HEK293 (cell line): ENCODE measurements around the gene ZNF692.

Experiments
- CTCF ChIA-PET: fragments of 350-600 bp; formaldehyde crosslinking; extraction: SDS; loops from one replicate; lab custom pipeline; 2021; ENCODE audit warnings: antibody characterized with exemption; lab: Yijun Ruan, JAX
- POLR2A ChIA-PET: fragments of 300-600 bp; formaldehyde crosslinking; extraction: SDS; loops from one replicate; lab custom pipeline; 2020; ENCODE audit warnings: antibody characterized with exemption, inconsistent platforms; lab: Yijun Ruan, JAX
- H3K27ac ChIP-seq: fragments of 200-500 bp; sonication (Bioruptor generic); 2 replicates; pipeline ENCODE4 v1.5.1; 2014; ENCODE audit warnings: low read depth, low read length, control low read depth, inconsistent platforms; ENCODE audit errors: extremely low read depth
- H3K36me3 ChIP-seq, 2 experiments: fragments of 200-500 bp in 1 of 2; sonication (Bioruptor generic) in 1 of 2; 1 replicate in 1 of 2; 2 replicates in 1 of 2; pipeline ENCODE4 v1.5.1; 2014 to 2017; ENCODE audit warnings: inconsistent platforms in 2 of 2, low read length in 2 of 2; ENCODE audit not compliant: control insufficient read depth in 2 of 2, insufficient read depth in 1 of 2
- H3K4me1 ChIP-seq: fragments of 200-500 bp; sonication (Bioruptor generic); 2 replicates; pipeline ENCODE4 v1.5.1; 2014; ENCODE audit warnings: mild to moderate bottlenecking, low read length, inconsistent platforms; ENCODE audit not compliant: control insufficient read depth, insufficient read depth
- H3K4me3 ChIP-seq: 2 replicates; pipeline ENCODE4 v1.5.1; 2011; ENCODE audit warnings: low read depth, mild to moderate bottlenecking, control low read depth, low read length, moderate library complexity
- H3K9me3 ChIP-seq: fragments of 200-500 bp; sonication (Bioruptor generic); 2 replicates; pipeline ENCODE4 v1.5.1; 2014; ENCODE audit warnings: low read depth, low read length, inconsistent platforms; ENCODE audit not compliant: control insufficient read depth, insufficient read depth
- BCL11B ChIP-seq: fragments of 450-650 bp; formaldehyde crosslinking; IDR thresholded peaks from 2 replicates; pipeline ENCODE4 v1.5.1; 2016; ENCODE audit warnings: low read depth, missing biosample characterization, missing genetic modification characterization
- GFI1B ChIP-seq: fragments of 450-650 bp; formaldehyde crosslinking; IDR thresholded peaks from 2 replicates; pipeline ENCODE4 v1.5.1; 2016; ENCODE audit warnings: missing biosample characterization, missing genetic modification characterization
- HOXA7 ChIP-seq: sonication (generic); formaldehyde crosslinking; IDR thresholded peaks from 2 replicates; pipeline ENCODE4 v1.8.1; 2022; ENCODE audit warnings: missing genetic modification reagents, borderline replicate concordance
- HOXC10 ChIP-seq: sonication (generic); formaldehyde crosslinking; IDR thresholded peaks from 2 replicates; pipeline ENCODE4 v1.8.1; 2023; ENCODE audit warnings: mild to moderate bottlenecking, missing genetic modification reagents
- HOXD13 ChIP-seq: sonication (generic); formaldehyde crosslinking; IDR thresholded peaks from 2 replicates; pipeline ENCODE4 v1.8.0; 2022; ENCODE audit warnings: missing genetic modification reagents, borderline replicate concordance
- KLF1 ChIP-seq: fragments of 450-650 bp; formaldehyde crosslinking; IDR thresholded peaks from 2 replicates; pipeline ENCODE4 v1.5.1; 2016; ENCODE audit warnings: missing biosample characterization, missing genetic modification characterization
- MYNN ChIP-seq: fragments of 450-650 bp; formaldehyde crosslinking; IDR thresholded peaks from 2 replicates; pipeline ENCODE4 v1.5.1; 2016; ENCODE audit warnings: missing biosample characterization, missing genetic modification characterization, borderline replicate concordance
- ZBTB1 ChIP-seq: fragments of 450-650 bp; formaldehyde crosslinking; IDR thresholded peaks from 2 replicates; pipeline ENCODE4 v1.5.1; 2016; ENCODE audit warnings: missing biosample characterization, missing genetic modification characterization
- ZBTB17 ChIP-seq: fragments of 450-650 bp; formaldehyde crosslinking; IDR thresholded peaks from 2 replicates; pipeline ENCODE4 v1.5.1; 2016; ENCODE audit warnings: missing biosample characterization, missing genetic modification characterization
- ZFP37 ChIP-seq: fragments of 450-650 bp; formaldehyde crosslinking; IDR thresholded peaks from 2 replicates; pipeline ENCODE4 v1.5.1; 2016; ENCODE audit warnings: missing biosample characterization, missing genetic modification characterization
- ZNF19 ChIP-seq: fragments of 450-650 bp; formaldehyde crosslinking; IDR thresholded peaks from 2 replicates; pipeline ENCODE4; 2016; ENCODE audit warnings: missing biosample characterization, missing genetic modification characterization, low read depth
- ZNF211 ChIP-seq: fragments of 450-650 bp; formaldehyde crosslinking; IDR thresholded peaks from 2 replicates; pipeline ENCODE4 v1.5.1; 2016; ENCODE audit warnings: low read depth, missing biosample characterization, missing genetic modification characterization
- ZNF366 ChIP-seq: fragments of 450-650 bp; formaldehyde crosslinking; conservative IDR thresholded peaks from 2 replicates; pipeline ENCODE4 v1.5.1; 2016; ENCODE audit warnings: missing biosample characterization, missing genetic modification characterization
- ZNF394 ChIP-seq: fragments of 450-650 bp; formaldehyde crosslinking; IDR thresholded peaks from 2 replicates; pipeline ENCODE4 v1.5.1; 2016; ENCODE audit warnings: missing biosample characterization, missing genetic modification characterization, mild to moderate bottlenecking, moderate library complexity, borderline replicate concordance
- ZNF426 ChIP-seq: fragments of 450-650 bp; formaldehyde crosslinking; IDR thresholded peaks from 2 replicates; pipeline ENCODE4 v1.5.1; 2017; ENCODE audit warnings: missing biosample characterization, missing genetic modification characterization, mild to moderate bottlenecking, inconsistent platforms, moderate library complexity
- ZNF521 ChIP-seq: fragments of 450-650 bp; formaldehyde crosslinking; IDR thresholded peaks from 2 replicates; pipeline ENCODE4 v1.5.1; 2017; ENCODE audit warnings: missing biosample characterization, mild to moderate bottlenecking, missing genetic modification characterization
- ZNF544 ChIP-seq: fragments of 450-650 bp; formaldehyde crosslinking; IDR thresholded peaks from 2 replicates; pipeline ENCODE4 v1.5.0; 2017; ENCODE audit warnings: missing biosample characterization, missing genetic modification characterization
- ZNF596 ChIP-seq: fragments of 450-650 bp; IDR thresholded peaks from 2 replicates; pipeline ENCODE4 v1.5.0; 2018; ENCODE audit warnings: missing biosample characterization, mild to moderate bottlenecking, missing genetic modification characterization, moderate library complexity
- ZNF629 ChIP-seq: fragments of 450-650 bp; formaldehyde crosslinking; IDR thresholded peaks from 2 replicates; pipeline ENCODE4 v1.5.1; 2017; ENCODE audit warnings: missing biosample characterization, missing genetic modification characterization
- ZNF768 ChIP-seq: fragments of 450-650 bp; formaldehyde crosslinking; IDR thresholded peaks from 2 replicates; pipeline ENCODE4 v1.5.1; 2018; ENCODE audit warnings: missing biosample characterization, mild to moderate bottlenecking, missing genetic modification characterization
- TF ChIP-seq, protein P1 (sequence below): fragments of 450-650 bp; formaldehyde crosslinking; IDR thresholded peaks from 2 replicates; pipeline ENCODE4 v1.5.1; 2016; ENCODE audit warnings: missing biosample characterization, missing genetic modification characterization
- TF ChIP-seq, protein P2 (sequence below): fragments of 450-650 bp; formaldehyde crosslinking; IDR thresholded peaks from 2 replicates; pipeline ENCODE4 v1.5.1; 2017; ENCODE audit warnings: missing biosample characterization, missing genetic modification characterization
- TF ChIP-seq, protein P3 (sequence below): sonication (generic); formaldehyde crosslinking; IDR thresholded peaks from 2 replicates; pipeline ENCODE4 v1.8.1; 2022; ENCODE audit warnings: mild to moderate bottlenecking, moderate library complexity, missing genetic modification reagents

ZNF692 gene

DNA sequence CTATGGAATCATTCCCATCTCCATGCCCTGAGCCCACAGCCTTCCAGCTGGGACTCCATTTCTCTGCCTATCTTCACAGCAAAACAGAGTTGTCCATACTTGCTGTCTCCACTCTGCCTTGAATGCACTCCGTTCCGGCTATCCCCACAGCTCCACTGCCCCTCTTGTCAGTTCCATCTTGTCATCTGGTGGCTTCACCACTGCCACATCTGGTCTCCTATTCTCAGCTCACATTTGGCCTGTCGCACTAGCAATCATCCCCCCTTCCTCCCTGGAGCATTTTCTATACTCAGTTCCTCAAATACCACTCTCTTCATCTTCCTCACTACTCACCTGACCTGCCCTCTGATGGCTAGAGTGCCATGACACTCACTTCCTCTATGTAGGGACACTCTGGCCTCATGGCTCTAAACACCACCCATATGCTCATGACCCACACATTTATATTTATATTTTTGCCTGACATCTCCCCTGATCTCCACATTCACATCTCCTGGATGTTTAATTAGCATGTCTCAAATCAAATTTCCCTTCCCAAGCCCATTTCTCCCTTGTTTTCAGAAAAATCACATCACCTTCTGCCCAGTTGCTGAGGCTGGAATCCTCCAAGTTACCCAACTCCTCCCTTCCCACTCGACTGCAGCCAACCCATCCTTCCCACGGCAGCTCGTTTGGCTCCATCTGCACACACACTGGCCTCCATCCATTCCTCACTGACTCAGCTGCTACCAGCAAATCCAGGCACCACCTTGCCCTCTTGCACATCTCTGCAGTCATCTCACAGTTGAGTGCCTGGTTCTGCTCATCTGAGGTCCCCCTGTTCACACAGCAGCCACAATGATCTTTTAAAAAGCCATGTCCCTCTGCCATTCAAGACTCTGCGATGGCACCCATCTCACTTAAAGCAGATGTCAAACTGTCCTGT lies 6.1 kb downstream of the ZNF692 start:
- peaks cover 0 to 92% of the 10 kb centered on the region in 2 experiments; a peak in 1 of 3 replicates for H3K36me3 ChIP-seq
- ChIA-PET CTCF (no interaction called here), POLR2A (no interaction called here)
- TF ChIP-seq HOXC10 (CRISPR knock-in tag): no peak
- no peak for TF ChIP-seq ZNF394
- no peak for TF ChIP-seq ZNF596 (tag by site-specific recombination)
- TF ChIP-seq MYNN (tag by site-specific recombination): no peak
- TF ChIP-seq ZNF521 (tag by site-specific recombination): no peak
- TF ChIP-seq ZNF426 (tag by site-specific recombination): no peak
- TF ChIP-seq, protein P1, sequence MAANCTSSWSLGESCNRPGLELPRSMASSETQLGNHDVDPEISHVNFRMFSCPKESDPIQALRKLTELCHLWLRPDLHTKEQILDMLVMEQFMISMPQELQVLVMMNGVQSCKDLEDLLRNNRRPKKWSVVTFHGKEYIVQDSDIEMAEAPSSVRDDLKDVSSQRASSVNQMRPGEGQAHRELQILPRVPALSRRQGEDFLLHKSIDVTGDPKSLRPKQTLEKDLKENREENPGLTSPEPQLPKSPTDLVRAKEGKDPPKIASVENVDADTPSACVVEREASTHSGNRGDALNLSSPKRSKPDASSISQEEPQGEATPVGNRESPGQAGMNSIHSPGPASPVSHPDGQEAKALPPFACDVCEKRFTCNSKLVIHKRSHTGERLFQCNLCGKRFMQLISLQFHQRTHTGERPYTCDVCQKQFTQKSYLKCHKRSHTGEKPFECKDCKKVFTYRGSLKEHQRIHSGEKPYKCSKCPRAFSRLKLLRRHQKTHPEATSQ (tag by site-specific recombination): no peak
- TF ChIP-seq ZNF629 (tag by site-specific recombination): no peak
- TF ChIP-seq KLF1: no peak
- TF ChIP-seq BCL11B (tag by site-specific recombination): no peak
- TF ChIP-seq ZBTB17 (tag by site-specific recombination): no peak
- no peak for TF ChIP-seq ZFP37 (tag by site-specific recombination)
- no peak overlapping the region for H3K4me3 ChIP-seq
- no peaks in the 10 kb centered on the region for H3K9me3 ChIP-seq
- H3K4me1 ChIP-seq: no peaks in the 10 kb centered on the region
- H3K27ac ChIP-seq: no peak overlapping the region

DNA sequence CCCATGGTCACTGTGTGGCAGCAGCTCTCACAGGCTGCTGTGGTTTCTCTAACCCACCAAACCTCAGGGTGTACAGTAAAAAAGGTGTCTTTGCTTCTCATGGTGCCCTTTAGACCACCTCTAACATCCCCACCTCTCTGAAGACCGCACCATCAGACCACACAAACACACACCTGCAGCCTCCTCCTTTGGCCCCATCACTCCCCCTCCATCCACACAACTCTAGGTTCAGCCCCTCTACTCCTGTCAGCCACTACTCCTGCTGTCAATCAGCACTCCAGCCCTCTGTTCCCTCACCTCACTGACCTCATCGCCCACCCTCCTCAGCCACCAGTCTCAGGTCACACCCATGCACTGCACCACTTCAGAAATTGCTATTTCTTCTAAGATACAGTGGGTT lies 7.5 kb downstream of the ZNF692 start:
- ChIA-PET CTCF (interaction anchor here (0.7 kb wide), 1 partner anchor 52 kb away, joined by 4 read pairs; no protein-coding TSS in a partner anchor), POLR2A (no interaction called here)
- TF ChIP-seq HOXD13 (CRISPR knock-in tag) (no peak), ZBTB1 (tag by site-specific recombination) (no peak), GFI1B (tag by site-specific recombination) (no peak), ZNF768 (tag by site-specific recombination) (no peak), ZNF544 (no peak), ZNF211 (no peak), ZNF366 (no peak), ZNF19 (tag by site-specific recombination) (no peak), HOXA7 (CRISPR knock-in tag) (no peak)
- TF ChIP-seq, protein P2, sequence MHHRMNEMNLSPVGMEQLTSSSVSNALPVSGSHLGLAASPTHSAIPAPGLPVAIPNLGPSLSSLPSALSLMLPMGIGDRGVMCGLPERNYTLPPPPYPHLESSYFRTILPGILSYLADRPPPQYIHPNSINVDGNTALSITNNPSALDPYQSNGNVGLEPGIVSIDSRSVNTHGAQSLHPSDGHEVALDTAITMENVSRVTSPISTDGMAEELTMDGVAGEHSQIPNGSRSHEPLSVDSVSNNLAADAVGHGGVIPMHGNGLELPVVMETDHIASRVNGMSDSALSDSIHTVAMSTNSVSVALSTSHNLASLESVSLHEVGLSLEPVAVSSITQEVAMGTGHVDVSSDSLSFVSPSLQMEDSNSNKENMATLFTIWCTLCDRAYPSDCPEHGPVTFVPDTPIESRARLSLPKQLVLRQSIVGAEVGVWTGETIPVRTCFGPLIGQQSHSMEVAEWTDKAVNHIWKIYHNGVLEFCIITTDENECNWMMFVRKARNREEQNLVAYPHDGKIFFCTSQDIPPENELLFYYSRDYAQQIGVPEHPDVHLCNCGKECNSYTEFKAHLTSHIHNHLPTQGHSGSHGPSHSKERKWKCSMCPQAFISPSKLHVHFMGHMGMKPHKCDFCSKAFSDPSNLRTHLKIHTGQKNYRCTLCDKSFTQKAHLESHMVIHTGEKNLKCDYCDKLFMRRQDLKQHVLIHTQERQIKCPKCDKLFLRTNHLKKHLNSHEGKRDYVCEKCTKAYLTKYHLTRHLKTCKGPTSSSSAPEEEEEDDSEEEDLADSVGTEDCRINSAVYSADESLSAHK: no peak
- TF ChIP-seq, protein P3, sequence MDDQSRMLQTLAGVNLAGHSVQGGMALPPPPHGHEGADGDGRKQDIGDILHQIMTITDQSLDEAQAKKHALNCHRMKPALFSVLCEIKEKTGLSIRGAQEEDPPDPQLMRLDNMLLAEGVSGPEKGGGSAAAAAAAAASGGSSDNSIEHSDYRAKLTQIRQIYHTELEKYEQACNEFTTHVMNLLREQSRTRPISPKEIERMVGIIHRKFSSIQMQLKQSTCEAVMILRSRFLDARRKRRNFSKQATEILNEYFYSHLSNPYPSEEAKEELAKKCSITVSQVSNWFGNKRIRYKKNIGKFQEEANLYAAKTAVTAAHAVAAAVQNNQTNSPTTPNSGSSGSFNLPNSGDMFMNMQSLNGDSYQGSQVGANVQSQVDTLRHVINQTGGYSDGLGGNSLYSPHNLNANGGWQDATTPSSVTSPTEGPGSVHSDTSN (CRISPR knock-in tag): no peak
- Histone ChIP-seq H3K4me3 (no peak overlapping the region), H3K4me1 (no peaks in the 10 kb centered on the region), H3K36me3 (peaks cover 0 to 97% of the 10 kb centered on the region in 2 experiments; a peak in 1 of 3 replicates), H3K27ac (no peak overlapping the region), H3K9me3 (no peaks in the 10 kb centered on the region)
